Activated CD4-positive, alpha-beta T cell treated with anti-CD3 and anti-CD28 coated beads, Interleukin-2, amount 10 ng/mL, durations not matched to agents 24 days and 14 days (primary cell): ENCODE results near the gene ERVH48-1. TPM values are rescaled to one million over a fixed set of nuclear protein-coding genes. Genes with fewer than 3 reads are reported as not detected.
"Not testable (repeated sequence)": the region's sequence is repeated elsewhere in the genome, so short reads cannot be mapped to it uniquely, and the experiment has no call there.

Source experiments
- DNase-seq: peaks from one replicate; pipeline ENCODE4 v3.0.0; 2022
- H3K27ac Mint-ChIP-seq: one replicate; pipeline ENCODE4 v1.8.0; 2022; ENCODE audit warnings: mild to moderate bottlenecking, mixed read lengths
- H3K27me3 Mint-ChIP-seq: one replicate; pipeline ENCODE4 v1.8.0; 2022; ENCODE audit warnings: mixed read lengths
- H3K36me3 Mint-ChIP-seq: one replicate; pipeline ENCODE4 v1.8.0; 2022; ENCODE audit warnings: low read depth, mild to moderate bottlenecking, mixed read lengths
- H3K4me1 Mint-ChIP-seq: one replicate; pipeline ENCODE4 v1.8.0; 2021; ENCODE audit warnings: mixed read lengths
- H3K4me3 Mint-ChIP-seq: one replicate; pipeline ENCODE4 v1.8.0; 2022; ENCODE audit warnings: mild to moderate bottlenecking, moderate library complexity, mixed read lengths
- H3K9me3 Mint-ChIP-seq: one replicate; pipeline ENCODE4 v1.8.0; 2021; ENCODE audit warnings: mixed read lengths
- intact Hi-C: fragments of 100-400 bp; cut with micrococcal nuclease; formaldehyde crosslinking; loops from one replicate; pipeline ENCODE4 v1.15.1; 2023
- total RNA-seq: library from RNA; stranded (reverse); gene quantifications from 2 replicates; pipeline ENCODE4 v1.2.3, GENCODE V29; 2022

The ERVH48-1 gene
- total RNA-seq, 1 donor from 2014 or later: 0.44 TPM

DNA sequence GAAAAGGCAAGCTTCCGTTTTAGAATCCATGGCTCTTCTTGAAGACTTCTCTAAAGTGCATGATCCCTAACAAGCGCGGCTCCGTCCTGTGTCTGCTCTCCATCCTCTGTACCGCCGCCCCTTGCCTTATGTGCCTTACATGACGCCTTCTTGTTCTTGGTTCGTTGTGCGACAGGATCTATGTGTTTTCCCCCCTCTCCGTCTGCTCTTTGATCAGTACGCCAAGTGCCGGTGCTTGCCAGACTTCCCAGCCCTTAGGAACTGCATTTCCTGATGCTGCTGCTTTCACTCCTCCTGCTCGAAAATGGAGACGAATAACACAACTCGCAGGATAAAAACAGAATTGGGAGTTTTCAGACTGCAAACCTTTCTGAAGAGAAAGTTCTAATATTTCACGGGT, 19.2 kb downstream of the ERVH48-1 start:
- no peak overlapping the region for H3K4me3 Mint-ChIP-seq
- no peaks in the 10 kb centered on the region for H3K9me3 Mint-ChIP-seq
- peaks cover 36% of the 10 kb centered on the region for H3K36me3 Mint-ChIP-seq
- peaks cover 3% of the 10 kb centered on the region for H3K4me1 Mint-ChIP-seq
- intact Hi-C loops: no loop called here
- H3K27ac Mint-ChIP-seq: no peak overlapping the region
- no peak for DNase-seq
- H3K27me3 Mint-ChIP-seq: no peaks in the 10 kb centered on the region

- H3K27me3 Mint-ChIP-seq: no peaks in the 10 kb centered on the region
- H3K27ac Mint-ChIP-seq: no peak overlapping the region
- H3K4me3 Mint-ChIP-seq: no peak overlapping the region
- H3K9me3 Mint-ChIP-seq: no peaks in the 10 kb centered on the region
- H3K36me3 Mint-ChIP-seq: peaks cover 33% of the 10 kb centered on the region
- DNase-seq: no peak
- H3K4me1 Mint-ChIP-seq: peaks cover 3% of the 10 kb centered on the region
- intact Hi-C loops: no loop called here
Observed at GRCh38 chr21:42905195-42905594, 20.2 kb downstream of the ERVH48-1 start.

DNA sequence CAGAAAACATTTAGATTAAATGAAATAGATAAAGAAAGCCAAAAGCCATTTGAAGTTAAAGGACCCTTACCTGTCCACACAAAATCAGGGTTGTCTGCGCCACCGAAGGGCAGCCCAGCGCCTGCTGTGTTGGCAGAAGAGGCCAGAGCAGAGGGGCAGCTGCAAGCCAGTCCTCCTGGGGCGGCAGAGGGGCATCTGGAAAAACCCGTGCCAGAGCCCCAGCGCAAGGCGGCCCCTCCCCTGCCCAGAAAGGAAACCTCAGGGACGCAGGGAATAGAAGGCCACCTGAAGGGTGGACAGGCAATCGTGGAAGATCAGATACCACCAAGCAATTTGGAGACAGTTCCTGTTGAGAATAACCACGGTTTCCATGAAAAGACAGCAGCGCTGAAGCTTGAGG, 21.6 kb downstream of the ERVH48-1 start:
- DNase-seq: no peak
- Mint-ChIP-seq H3K27me3 (no peaks in the 10 kb centered on the region), H3K36me3 (peaks cover 31% of the 10 kb centered on the region), H3K4me1 (peaks cover 3% of the 10 kb centered on the region), H3K4me3 (no peak overlapping the region), H3K27ac (no peak overlapping the region), H3K9me3 (no peaks in the 10 kb centered on the region)
- intact Hi-C loops: no loop called here

GRCh38 chr21:42900446-42900845, 25.0 kb downstream of the ERVH48-1 start:
- Mint-ChIP-seq H3K9me3 (no peaks in the 10 kb centered on the region), H3K27ac (no peak overlapping the region), H3K4me3 (no peak overlapping the region), H3K4me1 (peaks cover 2% of the 10 kb centered on the region), H3K36me3 (peaks cover 33% of the 10 kb centered on the region), H3K27me3 (no peaks in the 10 kb centered on the region)
- no peak for DNase-seq
- intact Hi-C loops: no loop called here

DNA sequence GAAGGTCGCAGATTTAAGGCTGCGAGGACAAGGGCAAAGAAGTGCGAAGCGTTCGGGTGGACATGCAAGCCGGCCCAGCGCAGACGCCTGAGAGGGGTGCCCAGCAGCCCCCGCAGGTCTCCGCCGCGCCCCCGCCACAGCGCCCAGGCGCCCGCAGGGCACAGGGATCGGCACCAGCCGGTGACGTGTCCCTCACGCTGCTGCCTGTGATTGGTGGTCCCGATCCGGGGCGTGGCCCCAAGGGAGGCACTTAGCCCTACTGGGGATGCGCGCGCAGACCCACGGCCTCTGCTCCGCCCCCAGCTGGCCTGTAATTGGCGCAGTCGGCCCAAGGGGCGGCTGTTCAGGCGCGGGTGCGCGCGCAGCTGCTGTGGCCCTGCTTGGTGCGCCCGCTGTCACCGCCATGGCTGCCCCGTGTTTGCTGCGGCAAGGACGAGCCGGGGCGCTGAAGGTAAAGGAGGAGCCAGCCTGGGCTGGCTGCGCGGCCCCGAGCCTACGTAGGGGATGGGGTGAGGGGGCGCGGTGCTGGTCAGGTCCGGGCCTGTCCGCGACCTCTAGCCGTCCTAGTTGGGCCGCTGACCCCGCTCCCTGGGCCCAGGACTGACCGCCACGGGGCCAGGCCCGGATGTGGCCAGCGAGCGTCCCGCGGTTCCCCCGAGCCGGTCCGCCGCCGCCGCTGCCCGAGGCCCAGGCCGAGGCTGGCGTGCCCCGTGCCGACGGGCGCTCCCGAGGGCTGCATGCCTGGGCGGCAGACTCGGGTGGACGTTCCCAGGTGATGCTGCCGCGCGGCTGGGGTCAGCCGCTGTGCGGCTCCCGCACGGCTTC, 32.3 kb downstream of the ERVH48-1 start, which contains the start of gene NDUFV3:
TSS of gene NDUFV3 (plus strand) at position 379 of the 825 bp plus-strand sequence. CDS start at position 404, 25 bp downstream.
- no peaks in the 10 kb centered on the region for H3K27me3 Mint-ChIP-seq
- peak within 1 kb of the TSS; percentile 96 for H3K4me3 Mint-ChIP-seq
- intact Hi-C loops: loop anchor here (1.0 to 5.0 kb wide), 5 partner anchors 14 to 1119 kb away; partner anchors contain the start of genes PKNOX1, TRAPPC10 and WDR4
- peaks cover 12% of the 10 kb centered on the region for H3K36me3 Mint-ChIP-seq
- peak; percentile 99 for DNase-seq
- H3K4me1 Mint-ChIP-seq: peaks cover 8% of the 10 kb centered on the region
- H3K9me3 Mint-ChIP-seq: no peaks in the 10 kb centered on the region
- peak within 1 kb of the TSS; percentile 98 for H3K27ac Mint-ChIP-seq

- H3K36me3 Mint-ChIP-seq: peaks cover 8% of the 10 kb centered on the region
- no peaks in the 10 kb centered on the region for H3K27me3 Mint-ChIP-seq
Observed at GRCh38 chr21:42892582-42892930, 32.9 kb downstream of the ERVH48-1 start.

GRCh38 chr21:42887326-42887725, 38.1 kb downstream of the ERVH48-1 start:
- DNase-seq: no peak
- H3K36me3 Mint-ChIP-seq: no peaks in the 10 kb centered on the region
- H3K27ac Mint-ChIP-seq: no peak overlapping the region
- H3K4me1 Mint-ChIP-seq: peaks cover 2% of the 10 kb centered on the region
- no peak overlapping the region for H3K4me3 Mint-ChIP-seq
- H3K27me3 Mint-ChIP-seq: no peaks in the 10 kb centered on the region
- intact Hi-C loops: no loop called here
- no peaks in the 10 kb centered on the region for H3K9me3 Mint-ChIP-seq

More at GRCh38 chr21:42892582-42892930, 32.9 kb downstream of the ERVH48-1 start:
- no peak for DNase-seq
- peak overlapping the region; percentile 98 for H3K27ac Mint-ChIP-seq
- peak overlapping the region; percentile 96 for H3K4me3 Mint-ChIP-seq
- no peaks in the 10 kb centered on the region for H3K9me3 Mint-ChIP-seq
- H3K4me1 Mint-ChIP-seq: peaks cover 8% of the 10 kb centered on the region
- intact Hi-C loops: loop anchor here (2.0 to 5.0 kb wide), 3 partner anchors 300 to 1120 kb away; partner anchors contain the start of gene TRAPPC10

DNA sequence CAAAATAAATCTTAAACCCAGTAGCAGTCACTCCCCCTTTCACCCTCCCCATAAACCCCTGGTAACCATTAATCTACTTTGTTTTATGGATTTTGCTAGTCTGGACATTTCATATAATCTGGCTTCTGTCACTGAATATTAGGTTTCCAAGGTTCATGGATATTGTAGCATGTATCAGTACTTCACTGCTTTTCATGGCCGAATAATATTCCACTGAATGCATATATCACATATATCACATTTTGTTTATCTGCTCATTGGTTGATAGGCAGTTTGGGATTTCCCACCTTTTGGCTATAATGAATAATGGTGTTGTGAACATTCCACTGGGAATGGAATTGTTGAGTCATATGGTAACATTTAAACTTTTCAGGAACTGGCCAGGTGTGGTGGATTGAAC, 41.5 kb downstream of the ERVH48-1 start:
- no peak for DNase-seq
- H3K4me3 Mint-ChIP-seq: no peak overlapping the region
- peaks cover 2% of the 10 kb centered on the region for H3K27me3 Mint-ChIP-seq
- H3K27ac Mint-ChIP-seq: no peak overlapping the region
- peaks cover 5% of the 10 kb centered on the region for H3K36me3 Mint-ChIP-seq
- no peaks in the 10 kb centered on the region for H3K9me3 Mint-ChIP-seq
- intact Hi-C loops: no loop called here
- peaks cover 14% of the 10 kb centered on the region for H3K4me1 Mint-ChIP-seq

DNA sequence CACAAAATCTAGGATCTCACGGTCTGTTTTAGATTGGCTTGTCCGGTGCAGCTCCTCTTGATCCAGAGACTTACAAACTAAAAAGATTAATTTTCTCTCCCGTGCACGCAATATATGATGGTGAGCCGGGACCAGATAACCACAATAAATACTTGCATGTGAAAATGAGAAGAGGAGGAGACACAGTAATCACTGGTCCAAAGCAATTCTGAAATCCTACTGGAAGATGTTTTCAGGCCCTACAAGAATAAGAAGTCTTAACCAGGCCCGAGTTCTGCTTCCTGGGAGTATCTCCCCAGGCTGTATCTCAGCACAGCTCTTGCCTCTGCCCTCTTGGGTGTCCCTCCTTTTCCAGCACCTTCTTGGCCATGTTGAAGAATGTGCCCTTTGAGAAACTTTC, 45.1 kb downstream of the ERVH48-1 start:
- H3K4me1 Mint-ChIP-seq: peaks cover 18% of the 10 kb centered on the region
- DNase-seq: no peak
- H3K27ac Mint-ChIP-seq: peak overlapping the region; percentile 96
- H3K27me3 Mint-ChIP-seq: peaks cover 2% of the 10 kb centered on the region
- H3K9me3 Mint-ChIP-seq: no peaks in the 10 kb centered on the region
- peak overlapping the region; percentile 97 for H3K4me3 Mint-ChIP-seq
- intact Hi-C loops: no loop called here
- peaks cover 28% of the 10 kb centered on the region for H3K36me3 Mint-ChIP-seq

DNA sequence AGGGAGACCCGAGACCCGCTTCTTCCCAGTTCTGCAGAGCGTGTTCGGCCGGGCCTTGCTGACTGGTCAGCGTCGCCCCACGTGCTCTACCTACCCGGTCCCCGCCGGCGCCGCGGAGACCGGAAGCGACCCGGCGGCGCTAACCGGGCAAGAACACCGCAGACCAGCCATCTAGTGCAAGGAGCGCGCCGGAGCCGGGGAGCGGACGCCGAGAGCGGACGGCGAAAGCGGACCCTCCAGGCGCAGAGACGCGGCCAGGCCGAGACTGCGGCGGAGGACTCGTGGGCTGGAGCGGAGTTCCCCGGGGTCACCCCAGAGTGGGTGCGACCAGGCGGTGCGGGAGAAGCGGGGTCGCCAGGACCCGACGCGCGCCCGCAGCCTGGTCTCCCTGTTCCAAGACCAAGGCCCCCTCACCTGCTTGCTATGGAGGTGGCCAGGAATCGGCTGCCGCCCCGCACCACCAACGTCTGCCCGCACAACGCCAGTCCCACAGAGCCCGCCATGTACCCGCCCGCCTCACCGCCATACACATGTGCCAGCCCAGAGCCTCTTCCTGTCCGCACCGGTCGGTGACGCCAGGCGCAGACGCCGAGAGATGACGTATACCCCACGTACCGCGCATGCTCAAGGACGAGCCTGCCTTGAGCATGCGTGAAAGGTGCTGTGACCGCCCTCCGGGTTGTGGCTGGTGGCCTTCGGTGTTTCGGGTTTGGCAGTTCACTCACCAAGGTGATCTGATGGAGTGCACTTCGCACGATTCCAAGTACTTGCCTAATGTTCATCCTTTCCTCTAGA, 46.2 kb downstream of the ERVH48-1 start, which contains the start of gene WDR4:
TSS of gene WDR4 (minus strand) at position 547 of the 795 bp plus-strand sequence. CDS start at position 503, 44 bp downstream.
- Mint-ChIP-seq H3K4me3 (peak within 1 kb of the TSS; percentile 97), H3K27me3 (peaks cover 2% of the 10 kb centered on the region), H3K36me3 (peaks cover 37% of the 10 kb centered on the region), H3K9me3 (no peaks in the 10 kb centered on the region), H3K27ac (peak within 1 kb of the TSS; percentile 96), H3K4me1 (peaks cover 20% of the 10 kb centered on the region)
- peak; percentile 100 for DNase-seq
- intact Hi-C loops: loop anchor here (1.0 kb wide), 2 partner anchors 14 to 95 kb away; partner anchors contain the start of genes NDUFV3 and PKNOX1

GRCh38 chr21:42878678-42878992, 46.8 kb downstream of the ERVH48-1 start:
- Mint-ChIP-seq H3K4me3 (peak overlapping the region; percentile 97), H3K27me3 (peaks cover 2% of the 10 kb centered on the region), H3K27ac (peak overlapping the region; percentile 96), H3K36me3 (peaks cover 41% of the 10 kb centered on the region), H3K9me3 (no peaks in the 10 kb centered on the region), H3K4me1 (peaks cover 20% of the 10 kb centered on the region)
- DNase-seq: no peak
- intact Hi-C loops: no loop called here

GRCh38 chr21:42875811-42876210, 49.6 kb downstream of the ERVH48-1 start:
- H3K27me3 Mint-ChIP-seq, DNase-seq, H3K4me3 Mint-ChIP-seq, H3K27ac Mint-ChIP-seq, H3K9me3 Mint-ChIP-seq, intact Hi-C loops: not testable (repeated sequence)
- Mint-ChIP-seq H3K4me1 (peaks cover 22% of the 10 kb centered on the region), H3K36me3 (peaks cover 60% of the 10 kb centered on the region)

DNA sequence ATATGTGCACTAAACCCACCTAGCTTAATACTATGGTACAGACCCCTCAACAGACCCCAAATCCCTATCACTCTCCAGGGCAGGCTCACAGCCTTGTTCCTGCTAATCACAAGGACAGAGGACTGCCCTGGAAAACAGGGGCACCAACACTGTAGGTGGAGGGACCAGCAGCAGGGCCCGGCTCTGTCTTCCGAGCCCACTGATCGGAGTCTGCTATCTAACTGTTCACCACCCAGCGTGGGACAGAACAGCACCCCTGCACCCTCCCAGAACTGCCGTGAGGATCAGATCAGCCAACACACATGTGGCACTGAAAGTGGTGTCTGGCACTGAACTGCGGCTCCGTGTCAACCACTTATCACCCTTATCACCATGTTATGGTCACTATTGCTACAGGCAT, 52.3 kb downstream of the ERVH48-1 start:
- no peak for DNase-seq
- Mint-ChIP-seq H3K36me3 (peaks cover 70% of the 10 kb centered on the region), H3K9me3 (no peaks in the 10 kb centered on the region), H3K27me3 (no peaks in the 10 kb centered on the region), H3K4me3 (no peak overlapping the region), H3K4me1 (peaks cover 9% of the 10 kb centered on the region), H3K27ac (no peak overlapping the region)
- intact Hi-C loops: no loop called here

- no peak for DNase-seq
- Mint-ChIP-seq H3K27ac (no peak overlapping the region), H3K4me3 (no peak overlapping the region), H3K27me3 (no peaks in the 10 kb centered on the region), H3K9me3 (no peaks in the 10 kb centered on the region), H3K4me1 (peaks cover 15% of the 10 kb centered on the region), H3K36me3 (peaks cover 67% of the 10 kb centered on the region)
- intact Hi-C loops: no loop called here
Observed at GRCh38 chr21:42868196-42868595, 57.2 kb downstream of the ERVH48-1 start.
